GM21825 (cell line): ENCODE results near the gene HSD11B1L.

Source experiments
- ATAC-seq: cut with Tn5 transposase; IDR thresholded peaks from one replicate; pipeline ENCODE4 v1.9.1; 2021; ENCODE audit warnings: mild to moderate bottlenecking, moderate library complexity; ENCODE audit not compliant: unreplicated experiment

The HSD11B1L gene

DNA sequence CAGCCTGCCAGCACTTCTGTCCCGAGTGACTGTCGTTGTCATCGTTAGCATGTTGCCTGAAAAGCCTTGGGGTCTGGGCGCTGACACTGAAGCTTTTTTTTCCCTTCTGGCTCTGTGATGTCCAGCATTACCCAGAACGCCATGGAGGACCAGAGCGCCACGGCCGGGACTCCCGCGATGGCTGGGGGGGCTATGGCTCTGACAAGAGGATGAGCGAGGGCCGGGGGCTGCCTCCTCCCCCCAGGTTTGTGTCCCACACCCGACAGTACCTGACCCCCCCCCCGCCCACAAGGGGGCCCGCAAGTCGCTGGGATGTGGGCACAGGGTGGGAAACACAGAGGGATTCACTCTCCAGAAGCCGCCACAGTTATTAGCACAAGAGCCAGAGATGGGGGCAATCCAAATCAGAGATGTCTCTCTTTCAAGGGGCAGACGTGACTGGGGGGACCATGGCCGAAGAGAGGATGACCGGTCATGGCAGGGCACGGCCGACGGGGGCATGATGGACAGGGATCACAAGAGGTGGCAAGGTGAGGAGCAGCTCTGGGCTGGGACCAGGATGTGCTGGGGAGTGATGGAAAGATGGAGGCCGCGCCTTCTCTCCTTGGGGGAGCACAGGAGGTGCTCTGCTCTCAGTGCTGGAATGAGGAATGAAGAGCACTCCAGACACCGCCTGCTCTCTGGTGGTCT, 13.8 kb upstream of the HSD11B1L start:
- ATAC-seq, result no peak

DNA sequence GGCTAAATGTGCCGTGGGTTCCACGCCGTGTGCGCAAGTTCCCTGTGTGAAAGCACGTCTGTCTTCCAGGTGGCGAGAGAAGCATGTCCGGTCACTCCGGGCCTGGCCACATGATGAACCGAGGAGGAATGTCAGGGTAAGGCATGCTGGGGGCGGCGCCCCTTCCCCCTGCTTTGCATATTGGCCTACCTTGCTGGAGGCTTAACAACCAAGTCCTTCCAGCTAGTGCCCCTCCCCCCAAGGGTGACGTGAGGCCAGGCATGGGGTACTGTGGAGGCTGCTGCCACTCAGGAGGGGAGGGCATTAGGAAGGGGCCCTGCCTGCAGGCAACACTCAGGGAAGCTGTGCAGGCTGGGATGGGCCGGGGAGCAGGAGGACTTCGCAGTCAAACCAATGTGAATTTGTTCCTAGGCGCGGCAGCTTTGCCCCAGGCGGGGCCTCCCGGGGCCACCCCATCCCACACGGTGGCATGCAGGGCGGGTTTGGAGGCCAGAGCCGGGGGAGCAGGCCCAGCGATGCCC, 13.0 kb upstream of the HSD11B1L start:
- ATAC-seq, result no peak

DNA sequence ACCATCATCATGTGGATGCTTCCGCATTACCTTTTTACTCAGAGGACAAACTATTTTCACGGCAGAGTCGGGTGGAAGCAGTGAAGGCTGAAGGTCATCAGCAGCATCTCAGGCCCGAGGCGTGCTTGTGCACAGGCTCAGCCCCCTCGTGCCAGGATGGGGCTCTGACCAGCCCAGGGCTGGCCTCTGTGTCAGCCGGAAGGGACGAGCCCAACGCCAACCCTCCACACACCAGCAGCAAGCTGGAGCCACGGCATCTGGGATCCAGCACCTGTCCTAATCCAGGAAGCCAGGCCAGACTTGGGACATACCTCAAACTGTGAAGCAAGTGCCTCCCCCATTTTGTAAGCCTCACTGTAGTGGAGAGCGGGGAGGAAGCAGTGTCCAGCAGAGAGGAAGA, 11.6 kb upstream of the HSD11B1L start:
- no peak for ATAC-seq

DNA sequence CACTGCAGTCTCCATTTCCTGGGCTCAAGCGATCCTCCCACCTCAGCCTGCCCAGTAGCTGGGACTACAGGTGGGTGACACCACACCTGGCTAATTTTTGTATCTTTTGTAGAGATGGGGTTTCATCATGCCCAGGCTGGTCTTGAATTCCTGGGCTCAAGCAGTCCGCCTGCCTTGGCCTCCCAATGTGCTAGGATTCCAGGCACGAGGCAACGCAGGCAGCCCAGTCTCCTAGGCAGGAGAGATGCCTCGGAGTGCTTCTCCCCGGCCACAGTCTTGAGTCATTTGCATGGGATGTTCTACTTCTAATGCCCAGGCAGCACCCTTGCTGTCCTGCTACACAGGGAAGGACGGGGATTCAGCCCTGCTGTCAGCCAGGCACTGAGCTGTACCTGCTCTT, 9.2 kb upstream of the HSD11B1L start:
- ATAC-seq, result no peak

DNA sequence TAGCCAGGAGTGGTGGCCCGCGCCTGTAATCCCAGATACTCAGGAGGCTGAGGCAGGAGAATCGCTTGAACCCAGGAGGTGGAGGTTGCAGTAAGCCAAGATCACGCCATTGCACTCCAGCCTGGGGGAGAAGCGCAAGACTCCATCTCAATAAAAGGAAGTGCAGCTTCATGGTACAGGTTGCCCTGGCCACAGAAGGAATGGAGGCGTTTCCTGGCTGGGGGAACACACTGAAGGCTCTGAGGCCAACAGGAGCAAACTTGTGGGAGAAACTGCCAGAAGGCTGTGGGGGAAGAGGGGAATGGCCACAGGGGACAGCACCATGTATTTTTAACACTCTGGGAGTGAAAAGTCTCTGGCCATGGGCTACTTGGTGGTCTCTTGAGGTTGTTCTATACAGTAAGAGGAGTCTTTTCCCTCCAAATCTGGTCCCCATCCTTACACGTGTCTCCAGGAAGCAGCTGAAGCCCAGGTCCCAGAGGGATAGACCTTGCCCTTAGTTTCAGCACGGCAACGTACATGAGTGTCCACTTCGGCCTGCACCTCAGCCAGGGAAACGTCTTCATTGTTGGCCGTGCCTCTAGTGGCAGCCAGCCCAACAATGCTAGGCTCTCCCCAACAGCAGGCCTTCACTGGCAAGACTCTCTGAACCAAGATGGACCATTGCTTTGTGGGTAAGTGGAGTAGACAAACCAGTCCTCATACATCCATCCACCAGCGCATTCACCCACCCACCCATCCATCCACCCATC, 7.9 kb upstream of the HSD11B1L start:
- ATAC-seq, result no peak

DNA sequence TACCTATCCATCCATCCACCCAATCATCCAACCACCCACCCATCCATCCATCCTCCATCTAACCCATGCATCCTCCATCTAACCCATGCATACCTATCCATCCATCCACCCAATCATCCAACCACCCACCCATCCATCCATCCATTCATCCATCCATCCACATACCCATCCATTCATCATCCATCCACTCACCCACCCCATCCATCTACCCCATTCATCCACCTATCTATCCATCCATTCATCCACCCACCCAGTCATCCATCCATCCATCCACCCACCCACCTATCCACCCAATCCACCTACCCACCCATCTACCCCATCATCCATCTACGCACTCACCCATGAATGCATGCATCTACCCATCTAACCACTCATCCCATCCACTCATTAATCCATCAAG, 7.1 kb upstream of the HSD11B1L start:
- ATAC-seq, result no peak

DNA sequence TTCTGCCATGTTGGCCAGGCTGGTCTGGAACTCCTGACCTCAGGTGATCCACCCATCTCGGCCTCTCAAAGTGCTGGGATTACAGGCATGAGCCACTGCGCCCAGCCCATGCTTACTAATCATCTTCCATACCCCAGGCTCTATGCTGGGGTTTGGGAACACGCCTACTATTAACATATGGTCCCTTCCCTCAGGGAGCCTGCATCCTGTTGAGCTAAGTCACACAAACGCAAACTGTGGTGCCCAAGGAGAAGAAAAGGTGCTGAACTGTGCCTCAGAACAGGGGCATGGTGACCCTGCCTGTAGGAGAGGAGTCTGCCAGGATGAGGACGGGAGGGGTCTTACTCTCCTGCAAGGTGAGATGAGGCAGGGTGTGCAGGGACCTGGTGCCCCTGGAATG, 6.1 kb upstream of the HSD11B1L start:
- no peak for ATAC-seq

DNA sequence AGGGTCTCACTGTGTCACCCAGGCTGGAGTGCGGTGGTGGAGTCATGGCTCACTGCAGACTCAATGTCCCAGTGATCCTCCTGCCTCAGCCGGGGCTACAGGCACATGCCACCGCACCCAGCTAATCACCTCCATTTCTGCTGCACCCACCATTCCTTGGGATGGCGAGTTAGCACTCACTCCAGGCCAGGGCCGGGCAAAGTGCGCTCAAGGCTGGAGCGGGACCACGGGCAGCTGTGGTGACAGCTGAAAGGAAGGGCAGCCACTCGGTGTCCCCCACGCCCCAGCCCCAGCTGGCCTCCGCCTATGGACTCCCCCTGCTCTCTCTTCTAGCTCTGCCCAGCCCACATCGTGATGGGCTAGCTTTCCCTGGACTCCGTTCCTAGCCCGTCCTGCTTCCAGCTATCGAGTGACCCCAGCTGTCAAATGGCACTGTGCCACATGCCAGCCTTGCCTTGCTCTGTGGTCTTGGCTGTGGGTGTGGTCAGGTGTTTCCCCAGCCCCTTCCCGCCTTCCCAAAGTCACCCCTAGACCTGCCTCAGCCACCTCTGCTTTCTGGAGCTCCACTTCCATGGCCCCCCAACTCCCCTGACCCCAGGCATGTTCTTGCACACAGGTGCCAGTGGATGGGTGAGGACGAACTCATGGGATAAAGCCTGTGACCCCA, 4.6 kb upstream of the HSD11B1L start:
- no peak for ATAC-seq

DNA sequence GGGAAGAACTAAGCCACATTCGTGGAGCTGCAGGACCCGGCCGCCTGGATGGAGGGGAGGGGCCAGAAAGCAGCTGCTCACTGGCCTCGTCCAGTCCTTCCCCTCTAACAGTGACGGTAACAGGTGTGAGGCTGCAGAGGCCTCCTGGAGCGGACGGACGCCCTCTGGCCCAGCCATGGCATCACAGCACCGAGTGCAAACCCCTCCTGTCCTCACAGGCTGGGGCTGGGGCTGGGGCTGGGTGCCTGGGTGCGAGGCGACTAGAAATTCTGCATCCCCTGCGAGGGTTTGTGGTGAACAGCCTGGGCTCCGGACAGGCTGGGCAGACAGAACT, 4.1 kb upstream of the HSD11B1L start:
- no peak for ATAC-seq

DNA sequence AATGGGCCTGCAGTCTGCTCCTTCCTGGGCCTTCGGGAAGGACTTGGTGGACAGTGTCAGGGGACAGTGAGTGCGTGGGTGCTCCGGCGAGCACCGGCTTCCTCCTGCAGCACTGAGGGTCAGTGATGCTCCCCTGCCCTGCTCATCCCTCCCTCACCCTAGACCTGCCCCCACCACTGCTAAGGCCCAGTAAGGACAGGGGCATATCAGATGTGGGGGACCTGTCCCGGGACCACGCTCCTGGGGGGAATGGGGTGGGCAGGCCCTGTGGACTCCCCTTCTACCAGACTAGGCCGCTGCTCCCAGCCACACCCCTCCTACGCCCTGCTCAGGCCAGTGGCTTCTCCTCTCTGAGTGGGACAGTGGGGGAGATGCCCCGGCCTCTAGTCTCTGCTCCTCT, 3.7 kb upstream of the HSD11B1L start:
- no peak for ATAC-seq

DNA sequence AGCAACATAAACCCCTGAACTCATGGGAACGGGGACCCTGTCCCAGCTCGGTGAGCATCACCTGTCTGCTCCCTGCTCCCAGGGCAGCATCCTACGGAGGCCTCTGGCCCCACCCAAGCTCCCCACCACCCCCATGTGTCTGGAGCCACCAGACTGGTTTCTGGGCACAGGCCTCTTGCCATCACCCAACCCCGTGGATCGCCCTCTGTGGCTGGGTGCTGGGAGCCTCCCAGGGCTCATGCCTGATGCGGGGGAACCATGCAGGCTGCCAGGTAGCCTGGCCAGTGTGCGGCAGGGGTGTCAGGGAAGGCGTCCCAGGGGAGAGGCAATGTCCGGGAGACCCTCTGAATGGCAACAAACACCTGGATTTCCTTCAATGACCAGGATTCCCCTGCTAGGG, 3.2 kb upstream of the HSD11B1L start:
- no peak for ATAC-seq

DNA sequence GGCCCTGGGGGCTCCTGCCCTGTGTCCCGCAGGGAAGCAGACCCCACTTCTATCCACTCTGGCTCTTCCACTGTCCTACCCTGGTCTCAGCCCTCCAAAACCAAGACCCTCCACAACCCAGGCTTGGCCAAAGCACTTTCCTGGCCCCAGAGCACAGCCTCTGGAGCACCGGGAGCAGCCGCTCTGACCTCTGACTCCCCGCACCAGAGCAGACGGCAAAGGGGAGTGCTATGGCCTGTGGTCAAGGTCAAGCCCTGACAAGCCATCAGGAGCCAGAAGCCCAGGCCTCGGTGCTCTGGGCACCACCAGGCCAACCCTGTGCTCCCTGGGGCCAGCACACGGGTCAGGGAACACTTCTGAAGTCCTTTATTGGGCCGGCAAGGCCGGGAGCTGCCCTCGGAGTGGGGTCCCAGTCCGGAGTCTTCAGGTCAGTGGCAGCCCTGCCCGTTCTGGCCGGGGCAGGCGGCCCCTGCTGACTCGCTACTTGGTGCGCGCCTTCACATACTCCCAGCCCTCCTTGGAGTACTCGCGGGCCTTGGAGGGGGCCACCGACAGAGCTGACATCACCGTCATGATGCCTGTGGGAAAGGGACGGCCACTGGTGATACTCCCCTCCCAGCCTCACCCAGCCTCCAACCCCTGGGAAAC, 2.6 kb upstream of the HSD11B1L start:
- ATAC-seq, result no peak

DNA sequence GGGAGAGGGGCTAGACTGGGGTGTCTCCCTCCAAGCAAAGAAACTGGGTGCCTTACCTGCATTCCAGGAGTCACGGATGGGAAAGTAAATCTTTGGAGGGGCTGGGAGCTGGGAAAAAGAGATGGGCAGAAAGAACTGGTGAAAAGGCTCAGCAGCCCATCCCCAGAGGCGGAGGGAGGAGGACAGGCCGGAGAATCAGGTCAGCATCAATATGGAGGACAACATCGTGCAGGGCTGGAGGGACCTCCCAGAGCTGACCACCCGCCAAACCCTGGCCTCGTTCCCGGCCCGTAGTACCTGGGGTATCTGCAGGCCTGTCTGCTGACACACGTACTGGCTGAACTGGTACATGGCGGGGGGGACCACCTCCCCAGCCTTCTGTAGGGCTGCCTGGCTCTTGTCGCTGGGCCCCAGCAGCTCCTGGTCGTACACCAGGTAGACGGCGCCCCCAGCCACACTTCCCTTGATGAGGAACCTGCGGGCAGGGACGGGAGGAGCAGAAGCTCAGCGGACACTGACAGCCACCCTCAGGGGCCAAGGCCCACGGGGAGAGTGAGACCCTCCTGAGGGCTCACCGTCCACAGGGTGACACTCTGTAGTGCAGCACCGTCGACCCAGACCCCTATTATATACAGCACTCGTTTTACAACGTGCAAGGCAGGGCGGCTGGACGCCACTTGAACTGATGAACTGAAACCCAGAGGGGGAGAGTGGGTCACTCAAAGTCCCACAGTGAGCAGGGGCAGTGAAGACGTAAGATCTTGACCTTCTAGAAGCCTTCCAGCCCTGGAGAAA, 1.3 kb upstream of the HSD11B1L start:
- ATAC-seq, result no peak

DNA sequence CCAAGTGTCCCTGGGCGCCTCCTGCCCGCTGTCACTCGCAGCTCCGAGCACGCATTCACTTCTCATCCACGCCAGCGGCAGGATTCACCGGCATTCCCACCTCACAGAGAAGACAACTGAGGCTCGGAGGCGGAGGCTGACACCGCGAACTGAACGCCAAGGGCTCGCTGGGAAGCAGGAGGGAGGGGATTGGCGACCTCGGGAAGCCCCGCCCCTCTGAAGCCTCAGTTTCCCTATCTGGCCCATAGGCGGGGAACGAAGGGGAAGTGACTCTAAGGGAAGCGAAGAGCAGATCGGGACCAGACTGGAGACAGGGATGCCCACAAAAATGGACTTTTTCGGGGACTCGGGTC, 767 bp upstream of the HSD11B1L start:
- ATAC-seq, result no peak

DNA sequence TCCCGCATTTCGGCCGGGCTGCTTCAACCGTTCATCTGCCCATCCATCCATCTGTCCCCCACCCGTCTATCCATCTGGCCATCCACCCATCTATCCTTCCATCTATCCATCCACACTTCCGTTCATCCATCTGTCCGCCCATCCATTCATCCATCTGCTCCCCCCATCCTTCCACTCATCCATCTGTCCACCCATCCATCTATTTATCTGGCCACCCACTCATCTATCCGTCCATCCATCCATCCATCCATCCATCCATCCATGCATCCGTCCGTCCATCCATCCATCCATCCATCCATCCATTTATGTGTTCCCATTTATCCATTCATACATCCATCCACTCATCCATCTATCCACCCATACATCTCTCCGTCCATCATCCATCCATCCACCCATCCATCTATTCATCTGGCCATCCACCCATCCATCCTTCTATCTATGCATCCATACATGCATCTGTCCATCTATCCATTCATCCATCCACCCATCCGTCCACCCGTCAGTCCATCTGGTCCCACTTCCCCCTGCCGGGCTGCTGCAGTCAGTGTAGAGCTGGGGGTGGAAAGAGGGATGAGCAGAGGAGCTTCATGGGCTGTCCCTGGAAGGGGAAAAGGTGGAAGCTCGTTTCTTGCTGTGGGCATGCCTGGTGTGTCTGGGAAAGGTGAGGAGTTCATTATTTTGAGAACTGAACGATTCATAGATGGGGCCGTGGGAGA, 722 bp downstream of the HSD11B1L start:
- no peak for ATAC-seq

DNA sequence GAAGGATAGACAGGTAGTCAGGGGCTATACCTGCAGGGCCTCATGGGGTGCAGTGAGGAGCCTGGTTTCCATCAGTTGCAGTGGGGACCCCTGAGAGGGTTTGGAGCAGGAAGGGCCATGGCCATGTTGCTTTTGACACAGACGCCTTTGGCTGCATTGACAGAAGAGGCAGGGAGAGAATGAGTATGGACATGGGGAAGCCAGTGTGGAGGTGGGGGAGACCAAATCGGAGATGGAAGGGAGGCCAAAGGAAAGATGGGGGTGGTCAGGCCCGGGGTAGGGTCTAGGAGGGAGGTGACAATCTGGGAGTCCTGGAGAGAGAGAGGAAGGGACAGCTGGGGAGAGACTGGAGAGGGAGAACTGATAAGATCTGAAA, 1.3 kb downstream of the HSD11B1L start:
- no peak for ATAC-seq

DNA sequence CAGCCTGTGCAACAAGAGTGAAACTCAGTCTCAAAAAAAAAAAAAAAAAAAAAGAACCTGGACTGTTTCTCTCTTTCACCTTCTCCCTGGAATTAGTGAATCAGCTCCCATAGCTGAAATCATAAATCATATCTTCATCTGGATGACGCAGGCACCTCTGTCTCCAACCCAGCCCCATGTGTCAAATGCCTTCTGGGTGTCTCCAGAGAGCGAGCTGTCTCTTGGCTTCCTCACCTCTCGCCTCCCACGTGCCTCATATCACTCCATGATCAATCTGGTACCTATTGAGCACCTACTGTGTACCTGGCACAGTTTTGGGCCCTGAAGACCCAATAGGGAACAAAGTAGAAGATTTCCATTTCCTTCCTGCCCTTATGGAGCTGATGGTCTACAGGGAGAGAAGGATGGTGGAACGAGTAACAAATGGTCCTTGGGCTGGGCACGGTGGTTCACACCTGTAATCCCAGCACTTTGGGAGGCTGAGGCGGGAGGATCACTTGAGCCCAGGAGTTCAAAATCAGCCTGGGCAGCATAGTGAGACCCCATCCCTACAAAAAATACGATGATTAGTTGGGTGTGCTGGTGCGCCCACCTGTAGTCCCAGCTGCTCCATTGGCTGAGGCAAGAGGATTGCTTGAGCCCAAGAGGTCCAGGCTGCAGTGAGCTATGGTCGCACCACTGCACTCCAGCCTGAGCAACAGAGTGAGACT, 2.5 kb downstream of the HSD11B1L start:
- no peak for ATAC-seq

DNA sequence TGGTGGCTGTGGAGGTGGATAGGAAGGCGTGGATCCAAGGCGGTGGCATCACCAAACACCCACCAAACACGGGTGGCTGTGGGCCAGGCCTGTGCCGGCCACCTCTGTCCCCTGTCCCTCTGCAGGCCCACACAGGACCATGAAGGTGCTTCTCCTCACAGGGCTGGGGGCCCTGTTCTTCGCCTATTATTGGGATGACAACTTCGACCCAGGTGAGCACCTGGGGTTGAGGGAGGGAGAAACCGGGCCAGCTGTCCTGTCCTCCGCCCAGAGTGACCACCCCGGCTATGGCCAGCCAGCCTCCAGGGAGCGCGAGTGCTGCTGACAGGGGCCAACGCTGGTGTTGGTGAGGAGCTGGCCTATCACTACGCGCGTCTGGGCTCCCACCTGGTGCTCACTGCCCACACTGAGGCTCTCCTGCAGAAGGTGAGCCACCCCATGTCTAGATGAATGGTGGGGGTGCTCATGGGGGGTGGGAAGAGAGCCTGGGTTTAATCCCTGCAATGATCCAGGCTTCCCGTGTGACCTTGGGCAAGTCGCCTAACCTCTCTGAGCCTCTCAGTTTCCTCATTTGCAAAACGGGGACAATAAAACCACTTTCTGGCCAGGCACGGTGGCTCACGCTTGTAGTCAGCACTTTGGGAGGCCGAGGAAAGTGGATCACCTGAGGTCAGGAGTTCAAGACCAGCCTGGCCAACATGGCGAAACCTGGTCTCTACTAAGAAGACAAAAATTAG, 4.0 kb downstream of the HSD11B1L start:
- ATAC-seq, result no peak

DNA sequence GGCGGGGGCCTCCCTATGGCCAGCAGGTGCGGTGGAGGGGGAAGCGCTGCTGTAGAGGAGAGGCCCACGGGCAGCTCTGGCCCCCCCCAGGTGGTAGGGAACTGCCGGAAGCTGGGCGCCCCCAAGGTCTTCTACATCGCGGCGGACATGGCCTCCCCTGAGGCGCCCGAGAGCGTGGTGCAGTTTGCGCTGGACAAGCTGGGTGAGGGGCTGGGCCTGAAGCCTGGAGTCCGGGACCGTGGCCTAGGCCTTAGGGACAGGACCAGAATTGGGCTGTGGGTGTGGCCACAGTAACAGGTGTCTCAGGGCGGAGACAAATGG, 5.5 kb downstream of the HSD11B1L start:
- ATAC-seq, result no peak
